Upper lobe of left lung (tissue), 6 donors: Measurements from ENCODE around the gene LRRC73. TPM values are rescaled to one million over a fixed set of nuclear protein-coding genes. Genes with fewer than 3 reads are reported as not detected.
"Not testable (repeated sequence)": the region's sequence is repeated elsewhere in the genome, so short reads cannot be mapped to it uniquely, and the experiment has no call there.

ENCODE experiments used
- ATAC-seq, 2 donors: fragments of 200-7000 bp; cut with Tn5 transposase; one replicate each; pipeline ENCODE4 v1.9.1; 2022; ENCODE audit warnings: mild to moderate bottlenecking in 2 of 2, moderate library complexity in 2 of 2; ENCODE audit not compliant: low FRiP score in 2 of 2
- DNase-seq, 2 donors: peaks; one replicate each; pipeline ENCODE4 v3.0.0-alpha.2; 2019 to 2020
- H3K27ac ChIP-seq, 4 donors: fragments of 200-600 bp; sonication (generic); one replicate each; pipeline ENCODE4 v1.5.1; 2016 to 2019
- H3K27me3 ChIP-seq, 4 donors: fragments of 200-600 bp; sonication (generic); one replicate each; pipeline ENCODE4 v1.5.1; 2017 to 2019
- H3K36me3 ChIP-seq, 4 donors: fragments of 200-600 bp; sonication (generic); one replicate each; pipeline ENCODE4 v1.5.1; 2016 to 2019
- H3K4me1 ChIP-seq, 4 donors: fragments of 200-600 bp; sonication (generic); one replicate each; pipeline ENCODE4 v1.5.1; 2018 to 2019
- H3K4me3 ChIP-seq, 4 donors: fragments of 200-600 bp; sonication (generic); one replicate each; pipeline ENCODE4 v1.5.1; 2017 to 2019; ENCODE audit warnings: mild to moderate bottlenecking in 2 of 4, moderate library complexity in 1 of 4
- H3K9me3 ChIP-seq, 4 donors: fragments of 200-600 bp; sonication (generic); one replicate each; pipeline ENCODE4 v1.5.1; 2018 to 2019
- CTCF ChIP-seq, 6 experiments: fragments of 450-650 bp in 4 of 6; fragments of 200-600 bp in 2 of 6; sonication (generic) in 2 of 6; IDR thresholded peaks; one replicate each; pipeline ENCODE4 v1.5.1; 2016 to 2019; ENCODE audit warnings: antibody characterized with exemption in 6 of 6
- EP300 ChIP-seq, 4 donors: sonication (generic); formaldehyde crosslinking; IDR thresholded peaks; one replicate each; pipeline ENCODE4 v1.5.1; 2017; ENCODE audit warnings: antibody characterized with exemption in 4 of 4, control low read depth in 2 of 4
- POLR2A ChIP-seq, 4 donors: fragments of 450-650 bp; IDR thresholded peaks; one replicate each; pipeline ENCODE4 v1.5.1; 2016 to 2017; ENCODE audit warnings: antibody characterized with exemption in 4 of 4, mild to moderate bottlenecking in 2 of 4
- POLR2AphosphoS5 ChIP-seq, 2 donors: sonication (generic); formaldehyde crosslinking; IDR thresholded peaks; one replicate each; pipeline ENCODE4 v1.5.1; 2017; ENCODE audit warnings: antibody characterized with exemption in 2 of 2
- WGBS, 2 donors: methylation state at CpG; one replicate each; pipeline ENCODE4 v1.1.5; 2017 to 2018; 5-methylcytosine and 5-hydroxymethylcytosine counted together
- total RNA-seq, 6 donors: library from RNA; depleted of rRNA in 4 of 6; stranded (reverse); fragments of >200 nt in 4 of 6; gene quantifications; one replicate each; pipeline versions ENCODE4 v1.1.0 to v1.2.1, GENCODE V29; 2016 to 2021
- donor health status: DM: no; HTN: no; CAD: no; lungs with moderate emphysema.
- donor health status: DM: no; HTN: yes; CAD: no; lungs with severe emphysema.

The LRRC73 gene
- total RNA-seq, 6 donors from 2014 or later: 0.34 to 3.4 (median 2.5) TPM

GRCh38 chr6:43503443-43503842 lies 6.7 kb downstream of the LRRC73 start:
- WGBS, 2 donors: 87 to 90% methylated on average over 4 to 8 of the region's 8 CpGs
- Histone ChIP-seq H3K36me3 (peaks cover 19 to 77% (median 62%) of the 10 kb centered on the region in 4 donors), H3K4me3 (no peak overlapping the region), H3K27me3 (no peaks in the 10 kb centered on the region), H3K27ac (no peak overlapping the region), H3K4me1 (peaks cover 10 to 24% (median 16%) of the 10 kb centered on the region in 4 donors), H3K9me3 (no peaks in the 10 kb centered on the region)
- ATAC-seq (no peak), DNase-seq (no peak)
- TF ChIP-seq CTCF (IDR thresholded peaks at IDR 0.05): no peak
- no peak for TF ChIP-seq POLR2A (IDR thresholded peaks at IDR 0.05)
- no peak for TF ChIP-seq EP300 (IDR thresholded peaks at IDR 0.05)
- no peak for TF ChIP-seq POLR2AphosphoS5 (IDR thresholded peaks at IDR 0.05)

GRCh38 chr6:43502666-43503065 lies 7.5 kb downstream of the LRRC73 start:
- WGBS, 2 donors: 92% methylated on average over 2 to 4 of the region's 4 CpGs
- Histone ChIP-seq H3K27ac (no peak overlapping the region), H3K9me3 (no peaks in the 10 kb centered on the region), H3K36me3 (peaks cover 22 to 84% (median 66%) of the 10 kb centered on the region in 4 donors), H3K4me3 (no peak overlapping the region), H3K4me1 (peaks cover 10 to 24% (median 16%) of the 10 kb centered on the region in 4 donors), H3K27me3 (no peaks in the 10 kb centered on the region)
- no peak for ATAC-seq
- DNase-seq: no peak
- no peak for TF ChIP-seq CTCF (IDR thresholded peaks at IDR 0.05)
- no peak for TF ChIP-seq EP300 (IDR thresholded peaks at IDR 0.05)
- TF ChIP-seq POLR2AphosphoS5 (IDR thresholded peaks at IDR 0.05): no peak
- TF ChIP-seq POLR2A (IDR thresholded peaks at IDR 0.05): no peak

GRCh38 chr6:43500921-43501320 lies 9.2 kb downstream of the LRRC73 start:
- H3K9me3 ChIP-seq: no peaks in the 10 kb centered on the region
- peaks cover 11 to 26% (median 23%) of the 10 kb centered on the region in 4 donors for H3K4me1 ChIP-seq
- H3K27ac ChIP-seq: peak overlapping the region in 3 of 4 donors; percentile 52 to 78 (median 54)
- peaks cover 22 to 87% (median 69%) of the 10 kb centered on the region in 4 donors for H3K36me3 ChIP-seq
- no peaks in the 10 kb centered on the region for H3K27me3 ChIP-seq
- WGBS, 2 donors: 94 to 100% methylated on average over 2 to 3 of the region's 3 CpGs
- ATAC-seq (no peak), DNase-seq (no peak)
- TF ChIP-seq POLR2A (IDR thresholded peaks at IDR 0.05) (no peak), CTCF (IDR thresholded peaks at IDR 0.05) (no peak), EP300 (IDR thresholded peaks at IDR 0.05) (no peak), POLR2AphosphoS5 (IDR thresholded peaks at IDR 0.05) (no peak)
- H3K4me3 ChIP-seq: no peak overlapping the region

- no peak for TF ChIP-seq POLR2A (IDR thresholded peaks at IDR 0.05)
- TF ChIP-seq POLR2AphosphoS5 (IDR thresholded peaks at IDR 0.05): no peak
- TF ChIP-seq EP300 (IDR thresholded peaks at IDR 0.05): no peak
- TF ChIP-seq CTCF (IDR thresholded peaks at IDR 0.05): no peak
- DNase-seq: no peak
- H3K27me3 ChIP-seq: no peaks in the 10 kb centered on the region
- peaks cover 25 to 39% (median 35%) of the 10 kb centered on the region in 4 donors for H3K4me1 ChIP-seq
- H3K36me3 ChIP-seq: peaks cover 22 to 70% (median 53%) of the 10 kb centered on the region in 4 donors
- no peaks in the 10 kb centered on the region for H3K9me3 ChIP-seq
- peak overlapping the region in 3 of 4 donors; percentile 52 to 78 (median 54) for H3K27ac ChIP-seq
- no peak for ATAC-seq
- no peak overlapping the region for H3K4me3 ChIP-seq
- WGBS, 2 donors: 72 to 87% methylated on average over 11 to 12 of the region's 12 CpGs
Measured at GRCh38 chr6:43499028-43499815, 10.9 kb downstream of the LRRC73 start.

- H3K4me3 ChIP-seq, ATAC-seq, H3K27me3 ChIP-seq, DNase-seq, H3K9me3 ChIP-seq: not testable (repeated sequence)
- Histone ChIP-seq H3K27ac (peak overlapping the region in 2 of 4 donors; percentile 26 to 78), H3K36me3 (peaks cover 19 to 60% (median 44%) of the 10 kb centered on the region in 4 donors), H3K4me1 (peaks cover 28 to 40% (median 35%) of the 10 kb centered on the region in 4 donors)
- 86 to 87% methylated on average over 5 of the region's 5 CpGs for WGBS, 2 donors
Measured at GRCh38 chr6:43498291-43498690, 11.9 kb downstream of the LRRC73 start.
